D721Med (cell line): Measurements from ENCODE around the gene PLGRKT.

Source experiments
- DNase-seq: peaks from one replicate; pipeline ENCODE4 v3.0.0; 2011; ENCODE audit warnings: low spot score; ENCODE audit not compliant: insufficient read length
- FAIRE-seq: peaks from 2 replicates; lab custom pipeline; 2011; peaks lifted over from hg19 to GRCh38; lab: Jason Lieb, UNC
- TF ChIP-seq, protein P1 (sequence below): IDR thresholded peaks from 2 replicates; pipeline ENCODE4 v1.5.1; 2012; ENCODE audit warnings: mild to moderate bottlenecking, control low read depth; ENCODE audit not compliant: insufficient read depth; ENCODE audit errors: missing control alignments

The PLGRKT gene, protein sequence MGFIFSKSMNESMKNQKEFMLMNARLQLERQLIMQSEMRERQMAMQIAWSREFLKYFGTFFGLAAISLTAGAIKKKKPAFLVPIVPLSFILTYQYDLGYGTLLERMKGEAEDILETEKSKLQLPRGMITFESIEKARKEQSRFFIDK

DNA sequence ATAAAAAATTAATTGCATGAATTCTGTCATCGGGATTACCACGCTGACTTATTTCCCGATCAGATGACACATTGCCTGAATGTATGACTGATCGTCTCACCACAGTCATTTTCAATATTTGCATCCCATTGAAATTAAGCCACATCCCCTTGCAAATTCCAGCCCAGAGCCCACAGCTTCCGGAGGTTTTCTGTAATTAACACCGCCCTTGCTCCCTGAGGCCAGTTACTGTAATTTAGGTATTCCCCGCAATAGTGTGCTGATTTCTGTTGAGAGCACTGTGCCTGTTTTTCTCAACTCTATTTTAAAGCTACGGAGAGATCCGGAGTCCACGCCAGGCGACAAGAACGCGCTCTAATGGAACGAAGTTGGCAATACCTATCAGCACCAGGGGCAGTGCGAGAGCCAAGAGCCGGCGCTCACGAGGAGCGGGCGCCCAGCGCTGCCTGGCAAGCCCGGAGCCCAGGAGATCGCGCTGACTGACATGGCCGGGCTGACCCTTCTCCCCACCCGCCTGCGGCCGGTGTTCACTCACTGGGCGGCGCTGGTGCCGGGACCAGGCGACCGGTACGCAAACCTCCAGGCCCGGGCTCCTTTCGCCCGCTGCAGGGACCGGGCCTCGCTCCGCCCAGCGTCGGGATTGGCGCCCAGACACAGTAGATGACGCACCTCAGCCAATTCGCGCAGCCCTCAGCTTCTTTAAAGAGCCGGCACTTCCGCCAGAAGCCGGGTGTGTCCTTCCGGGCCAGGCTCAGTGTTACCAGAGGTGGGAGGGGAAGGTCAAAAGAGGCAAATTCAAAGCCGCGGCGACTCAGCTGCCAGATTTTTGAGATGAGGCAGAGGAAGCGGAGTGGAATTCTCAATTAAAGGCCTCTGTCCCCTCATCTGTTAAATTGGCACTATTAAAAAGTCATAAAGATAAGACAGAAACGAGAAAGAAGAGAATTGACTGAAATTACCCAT is at the start of gene PLGRKT:
Gene PLGRKT, minus strand, starts transcription at position 672 of the 963 bp plus-strand sequence. CDS start 5,948 bp downstream, outside the sequence.
- FAIRE-seq (no peak), DNase-seq (peak; percentile 35)
- TF ChIP-seq, protein P1, sequence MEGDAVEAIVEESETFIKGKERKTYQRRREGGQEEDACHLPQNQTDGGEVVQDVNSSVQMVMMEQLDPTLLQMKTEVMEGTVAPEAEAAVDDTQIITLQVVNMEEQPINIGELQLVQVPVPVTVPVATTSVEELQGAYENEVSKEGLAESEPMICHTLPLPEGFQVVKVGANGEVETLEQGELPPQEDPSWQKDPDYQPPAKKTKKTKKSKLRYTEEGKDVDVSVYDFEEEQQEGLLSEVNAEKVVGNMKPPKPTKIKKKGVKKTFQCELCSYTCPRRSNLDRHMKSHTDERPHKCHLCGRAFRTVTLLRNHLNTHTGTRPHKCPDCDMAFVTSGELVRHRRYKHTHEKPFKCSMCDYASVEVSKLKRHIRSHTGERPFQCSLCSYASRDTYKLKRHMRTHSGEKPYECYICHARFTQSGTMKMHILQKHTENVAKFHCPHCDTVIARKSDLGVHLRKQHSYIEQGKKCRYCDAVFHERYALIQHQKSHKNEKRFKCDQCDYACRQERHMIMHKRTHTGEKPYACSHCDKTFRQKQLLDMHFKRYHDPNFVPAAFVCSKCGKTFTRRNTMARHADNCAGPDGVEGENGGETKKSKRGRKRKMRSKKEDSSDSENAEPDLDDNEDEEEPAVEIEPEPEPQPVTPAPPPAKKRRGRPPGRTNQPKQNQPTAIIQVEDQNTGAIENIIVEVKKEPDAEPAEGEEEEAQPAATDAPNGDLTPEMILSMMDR = no peak

GRCh38 chr9:5486988-5487387 is 49.3 kb upstream of the PLGRKT start:
- no peak for DNase-seq
- no peak for FAIRE-seq
- TF ChIP-seq, protein P1 = no peak

- TF ChIP-seq, protein P1 = no peak
- DNase-seq = no peak
- FAIRE-seq = no peak
Observed at GRCh38 chr9:5485378-5486085, 47.8 kb upstream of the PLGRKT start.

GRCh38 chr9:5483306-5483705 is 45.6 kb upstream of the PLGRKT start:
- no peak for DNase-seq

DNA sequence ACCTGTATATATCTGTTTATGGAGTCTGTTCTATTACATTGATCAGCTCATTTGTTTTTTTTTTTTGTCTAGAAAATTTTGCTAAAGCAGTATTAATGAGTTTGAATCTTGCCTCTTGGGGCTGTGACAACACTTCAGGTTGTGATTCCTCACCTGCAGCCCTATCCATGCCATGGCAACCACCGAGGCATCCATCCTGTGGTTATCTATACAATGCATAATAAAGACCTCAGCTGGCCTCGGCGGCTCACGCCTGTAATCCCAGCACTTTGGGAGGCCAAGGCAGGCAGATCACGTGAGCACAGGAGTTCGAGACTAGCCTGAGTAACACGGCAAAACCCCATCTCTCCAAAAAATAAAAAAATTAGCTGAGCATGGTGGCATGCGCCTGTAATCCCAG is 44.5 kb upstream of the PLGRKT start:
- FAIRE-seq = no peak
- TF ChIP-seq, protein P1 = no peak
- no peak for DNase-seq

More at GRCh38 chr9:5483306-5483705, 45.6 kb upstream of the PLGRKT start:
- no peak for FAIRE-seq
- TF ChIP-seq, protein P1 = no peak

DNA sequence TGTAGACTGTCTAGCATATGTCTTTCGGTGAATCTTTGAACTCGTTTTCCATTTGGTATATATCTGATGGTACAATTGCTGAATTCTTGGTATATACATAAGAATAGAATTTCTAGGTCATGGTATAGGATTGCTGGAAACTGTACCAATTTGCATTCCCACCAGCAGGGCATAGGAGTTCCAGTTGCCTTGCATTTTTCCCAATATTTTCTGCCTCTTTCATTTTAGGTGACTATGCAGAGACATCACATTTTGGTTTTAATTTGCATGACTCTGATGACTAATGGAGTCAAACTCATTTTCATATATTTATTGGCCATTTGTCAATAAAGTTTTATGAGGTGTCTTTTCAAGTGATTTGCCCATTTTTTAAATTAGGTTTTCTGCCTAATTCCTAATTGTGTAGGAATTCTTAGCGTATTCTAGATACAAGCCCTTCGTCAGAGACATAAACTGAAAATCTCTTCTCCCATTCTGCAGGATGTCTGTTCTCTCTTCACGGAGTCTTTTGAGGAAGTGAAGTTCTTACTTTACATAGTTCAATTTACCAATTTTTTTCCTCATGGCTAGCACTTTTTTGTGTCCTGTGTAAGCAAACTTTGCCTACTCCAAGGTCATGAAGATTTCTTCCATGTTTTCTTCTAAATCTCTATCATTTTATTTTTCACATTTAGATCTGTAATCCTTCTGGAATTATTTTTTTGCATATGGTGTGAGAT is 43.8 kb upstream of the PLGRKT start:
- TF ChIP-seq, protein P1 = no peak
- FAIRE-seq (no peak), DNase-seq (no peak)
